HepG2 (cell line): ENCODE data around the gene CPVL. TPM values are rescaled to one million over a fixed set of nuclear protein-coding genes. Genes with fewer than 3 reads are reported as not detected.
A peak's percentile ranks its signal among the peaks of the same experiment; 100 is the strongest.

Source experiments
- AFF4 ChIP-seq: sonication (generic); formaldehyde crosslinking; IDR thresholded peaks from 2 replicates; pipeline ENCODE4 v1.4.0; 2020; ENCODE audit warnings: missing genetic modification reagents
- AGO2 ChIP-seq: fragments of 200-400 bp; formaldehyde crosslinking; optimal IDR thresholded peaks from 2 replicates; pipeline ENCODE3; 2017; ENCODE audit warnings: mild to moderate bottlenecking, low read depth, low read length, moderate library complexity
- ATF2 ChIP-seq: sonication (generic); formaldehyde crosslinking; IDR thresholded peaks from 2 replicates; pipeline ENCODE4 v1.4.0; 2020; ENCODE audit warnings: missing genetic modification reagents
- FOXP4 ChIP-seq: sonication (generic); formaldehyde crosslinking; IDR thresholded peaks from 2 replicates; pipeline ENCODE4 v1.4.0; 2020; ENCODE audit warnings: missing genetic modification reagents
- IRX3 ChIP-seq: sonication (generic); formaldehyde crosslinking; IDR thresholded peaks from 2 replicates; pipeline ENCODE4 v1.8.1; 2023; ENCODE audit warnings: mild to moderate bottlenecking, low read depth, missing genetic modification reagents, borderline replicate concordance
- NCOA1 ChIP-seq: sonication (generic); formaldehyde crosslinking; IDR thresholded peaks from 2 replicates; pipeline ENCODE4 v1.9.0; 2021; ENCODE audit warnings: missing genetic modification reagents
- POLR2AphosphoS2 ChIP-seq: IDR thresholded peaks from 2 replicates; pipeline ENCODE4 v1.6.1; 2011; ENCODE audit warnings: low read depth, low read length, improper control_type of control experiment
- RBM22 ChIP-seq: fragments of 200-400 bp; formaldehyde crosslinking; optimal IDR thresholded peaks from 2 replicates; pipeline ENCODE3; 2017; ENCODE audit warnings: mild to moderate bottlenecking, low read length, moderate library complexity
- SALL1 ChIP-seq: sonication (generic); formaldehyde crosslinking; IDR thresholded peaks from 2 replicates; pipeline ENCODE4 v1.8.0; 2022; ENCODE audit warnings: mild to moderate bottlenecking, missing genetic modification reagents
- SRF ChIP-seq: IDR thresholded peaks from 2 replicates; pipeline ENCODE4 v1.6.1; 2011; ENCODE audit warnings: mild to moderate bottlenecking, low read depth, low read length, moderate library complexity
- ZNF12 ChIP-seq: sonication (generic); formaldehyde crosslinking; IDR thresholded peaks from 2 replicates; pipeline ENCODE4 v1.5.0; 2020; ENCODE audit warnings: missing genetic modification reagents
- ZNF350 ChIP-seq: sonication (generic); formaldehyde crosslinking; IDR thresholded peaks from 2 replicates; pipeline ENCODE4 v1.4.0; 2020; ENCODE audit warnings: mild to moderate bottlenecking, low read depth, missing genetic modification reagents, borderline replicate concordance
- polyA plus RNA-seq, 8 experiments: library from polyadenylated mRNA; depleted of rRNA in 3 of 8; stranded (reverse) in 7 of 8; unstranded in 1 of 8; fragments of >200 nt; fragmentation: Illumina TruSeq in 4 of 8; extraction: Trizol in 4 of 8; gene quantifications; 2 replicates each; pipeline versions ENCODE4 v1.2.1 to v1.2.3, GENCODE V29; 2011 to 2016; ENCODE audit warnings: low read depth in 4 of 8, missing spikeins in 1 of 8, mixed read lengths in 1 of 8; ENCODE audit not compliant: insufficient read depth in 1 of 8
- total RNA-seq, 5 experiments: library from RNA; depleted of rRNA; stranded (reverse); fragments of >200 nt; fragmentation: Illumina TruSeq; extraction: Trizol; gene quantifications; 2 replicates each; pipeline ENCODE4 v1.2.3, GENCODE V29; 2016; ENCODE audit warnings: low read depth in 1 of 5

The CPVL gene
- total and polyA plus RNA-seq, 2 of the 13 experiments (the other 11 are each of a cell fraction or from before 2014, with no cell fraction given), result 59.2 to 294 TPM

GRCh38 chr7:28955718-28956607, 190.4 kb downstream of the CPVL start (continued):
- TF ChIP-seq SALL1 (CRISPR knock-in tag) (peak; percentile 97), ATF2 (peak; percentile 75), POLR2AphosphoS2 (no peak), IRX3 (CRISPR knock-in tag) (peak; percentile 98), ZNF350 (CRISPR knock-in tag) (peak; percentile 80), FOXP4 (CRISPR knock-in tag) (no peak; the same call in 1 of the 2 replicates), AGO2 (no peak), SRF (no peak), RBM22 (no peak), ZNF12 (CRISPR knock-in tag) (peak; percentile 52), AFF4 (CRISPR knock-in tag) (0 out of 2 replicates have a peak, but pooled peaks have one; percentile 16), NCOA1 (peak; percentile 86; the same call in 1 of the 2 replicates)
